Neural cell (in vitro differentiated cells): Measurements from ENCODE around the gene ITIH2. TPM values are rescaled to one million over a fixed set of nuclear protein-coding genes. Genes with fewer than 3 reads are reported as not detected.

ENCODE experiments used
- polyA plus RNA-seq: library from polyadenylated mRNA; depleted of rRNA; stranded (reverse); fragments of >200 nt; gene quantifications from 2 replicates; pipeline ENCODE4 v1.2.3, GENCODE V29; 2014

The ITIH2 gene
- polyA plus RNA-seq, 1 donor from 2014 or later, result not detected

Other genes with a start within 250 kb of the ITIH2 start
- gene ITIH5, start 36.4 kb upstream of the ITIH2 start, polyA plus RNA-seq, result 0.28 TPM in 1 of 2 replicates, not detected in the other
- gene KIN, start 84.7 kb downstream of the ITIH2 start, polyA plus RNA-seq, result 22.4 and 24.4 TPM in 2 replicates
- 461 and 497 TPM in 2 replicates for gene ATP5F1C, start 84.9 kb downstream of the ITIH2 start, polyA plus RNA-seq
- 1.4 and 2.0 TPM in 2 replicates for gene TAF3, start 115.2 kb downstream of the ITIH2 start, polyA plus RNA-seq